HFFc6 (cell line): ENCODE measurements around the gene AKAP6. TPM values are rescaled to one million over a fixed set of nuclear protein-coding genes. Genes with fewer than 3 reads are reported as not detected.

Source experiments
- DNase-seq: peaks from one replicate; pipeline ENCODE4 v3.0.0-alpha.2; 2018
- H3K27ac Mint-ChIP-seq: 2 replicates; pipeline ENCODE4 v1.8.0; 2020; ENCODE audit warnings: mild to moderate bottlenecking, mixed read lengths
- H3K27me3 Mint-ChIP-seq: 2 replicates; pipeline ENCODE4 v1.8.0; 2021; ENCODE audit warnings: mild to moderate bottlenecking, moderate library complexity, mixed read lengths; ENCODE audit not compliant: insufficient read depth
- H3K36me3 Mint-ChIP-seq: 2 replicates; pipeline ENCODE4 v1.8.0; 2021; ENCODE audit warnings: low read depth, mixed read lengths
- H3K4me1 Mint-ChIP-seq: 2 replicates; pipeline ENCODE4 v1.8.0; 2020; ENCODE audit warnings: low read depth, mixed read lengths
- H3K4me3 Mint-ChIP-seq: 2 replicates; pipeline ENCODE4 v1.8.0; 2020; ENCODE audit warnings: mild to moderate bottlenecking, moderate library complexity, mixed read lengths
- H3K9me3 Mint-ChIP-seq: 2 replicates; pipeline ENCODE4 v1.8.0; 2020; ENCODE audit warnings: mild to moderate bottlenecking, mixed read lengths
- CTCF ChIP-seq: fragments of 200-600 bp; sonication (generic); IDR thresholded peaks from 2 replicates; pipeline ENCODE4 v1.5.0; 2021; ENCODE audit warnings: antibody characterized with exemption, mild to moderate bottlenecking
- total RNA-seq, 6 experiments: library from RNA; stranded (reverse); fragmentation: NEBNext Ultra II Directional; extraction: Animal tissue kit (Norgen Biotek cat#: 25700); gene quantifications; 2 replicates in 1 of 6; 3 replicates in 5 of 6; pipeline ENCODE4 v1.2.3, GENCODE V29; 2021

Gene AKAP6
- total RNA-seq, 6 experiments from 2014 or later: 6.1 to 9.8 (median 6.5) TPM

- Mint-ChIP-seq H3K9me3 (no peaks in the 10 kb centered on the region; the same call in none of the 2 replicates), H3K36me3 (peaks cover 8% of the 10 kb centered on the region), H3K27me3 (peaks cover 2% of the 10 kb centered on the region; the same call in 1 of the 2 replicates), H3K27ac (peak overlapping the region; percentile 27; the same call in 1 of the 2 replicates), H3K4me3 (peak overlapping the region; percentile 12; the same call in 1 of the 2 replicates), H3K4me1 (peaks cover 30% of the 10 kb centered on the region)
- DNase-seq: peak; percentile 34
- no peak for TF ChIP-seq CTCF
Observed at GRCh38 chr14:32352631-32353030, 23.5 kb downstream of the AKAP6 start.

GRCh38 chr14:32354716-32355115, 25.6 kb downstream of the AKAP6 start:
- H3K27me3 Mint-ChIP-seq: peaks cover 2% of the 10 kb centered on the region; the same call in 1 of the 2 replicates
- no peak overlapping the region for H3K4me3 Mint-ChIP-seq
- no peak for DNase-seq
- H3K9me3 Mint-ChIP-seq: no peaks in the 10 kb centered on the region; the same call in none of the 2 replicates
- H3K4me1 Mint-ChIP-seq: peaks cover 22% of the 10 kb centered on the region
- no peak for TF ChIP-seq CTCF
- peaks cover 4% of the 10 kb centered on the region for H3K36me3 Mint-ChIP-seq
- H3K27ac Mint-ChIP-seq: no peak overlapping the region

- Mint-ChIP-seq H3K27me3 (peaks cover 2% of the 10 kb centered on the region; the same call in 1 of the 2 replicates), H3K4me3 (no peak overlapping the region), H3K4me1 (peaks cover 4% of the 10 kb centered on the region; the same call in 1 of the 2 replicates), H3K36me3 (no peaks in the 10 kb centered on the region), H3K27ac (no peak overlapping the region), H3K9me3 (no peaks in the 10 kb centered on the region; the same call in 1 of the 2 replicates)
- no peak for TF ChIP-seq CTCF
- no peak for DNase-seq
Observed at GRCh38 chr14:32358781-32359180, 29.7 kb downstream of the AKAP6 start.

- Mint-ChIP-seq H3K36me3 (no peaks in the 10 kb centered on the region), H3K27me3 (peaks cover 2% of the 10 kb centered on the region), H3K4me3 (no peak overlapping the region), H3K4me1 (peaks cover 18% of the 10 kb centered on the region), H3K9me3 (no peaks in the 10 kb centered on the region), H3K27ac (no peak overlapping the region)
- no peak for TF ChIP-seq CTCF
- DNase-seq: no peak
Observed at GRCh38 chr14:32361674-32362073, 32.6 kb downstream of the AKAP6 start.

- Mint-ChIP-seq H3K9me3 (no peaks in the 10 kb centered on the region), H3K27me3 (peaks cover 2% of the 10 kb centered on the region), H3K27ac (no peak overlapping the region), H3K4me3 (no peak overlapping the region), H3K36me3 (no peaks in the 10 kb centered on the region), H3K4me1 (peaks cover 39% of the 10 kb centered on the region)
- no peak for DNase-seq
- no peak for TF ChIP-seq CTCF
Observed at GRCh38 chr14:32363761-32364160, 34.7 kb downstream of the AKAP6 start.

- no peaks in the 10 kb centered on the region for H3K36me3 Mint-ChIP-seq
- DNase-seq: peak; percentile 19
Observed at GRCh38 chr14:32364941-32365340, 35.8 kb downstream of the AKAP6 start.

More at GRCh38 chr14:32364941-32365340, 35.8 kb downstream of the AKAP6 start:
- no peak for TF ChIP-seq CTCF
- no peak overlapping the region for H3K4me3 Mint-ChIP-seq
- H3K27ac Mint-ChIP-seq: no peak overlapping the region
- H3K27me3 Mint-ChIP-seq: peaks cover 2% of the 10 kb centered on the region
- H3K4me1 Mint-ChIP-seq: peaks cover 46% of the 10 kb centered on the region
- H3K9me3 Mint-ChIP-seq: no peaks in the 10 kb centered on the region
